NCI-H226 (cell line): Measurements from ENCODE around the gene GRWD1.

Source experiments
- DNase-seq: peaks from one replicate; pipeline ENCODE4 v3.0.0-alpha.2; 2015

Gene GRWD1

DNA sequence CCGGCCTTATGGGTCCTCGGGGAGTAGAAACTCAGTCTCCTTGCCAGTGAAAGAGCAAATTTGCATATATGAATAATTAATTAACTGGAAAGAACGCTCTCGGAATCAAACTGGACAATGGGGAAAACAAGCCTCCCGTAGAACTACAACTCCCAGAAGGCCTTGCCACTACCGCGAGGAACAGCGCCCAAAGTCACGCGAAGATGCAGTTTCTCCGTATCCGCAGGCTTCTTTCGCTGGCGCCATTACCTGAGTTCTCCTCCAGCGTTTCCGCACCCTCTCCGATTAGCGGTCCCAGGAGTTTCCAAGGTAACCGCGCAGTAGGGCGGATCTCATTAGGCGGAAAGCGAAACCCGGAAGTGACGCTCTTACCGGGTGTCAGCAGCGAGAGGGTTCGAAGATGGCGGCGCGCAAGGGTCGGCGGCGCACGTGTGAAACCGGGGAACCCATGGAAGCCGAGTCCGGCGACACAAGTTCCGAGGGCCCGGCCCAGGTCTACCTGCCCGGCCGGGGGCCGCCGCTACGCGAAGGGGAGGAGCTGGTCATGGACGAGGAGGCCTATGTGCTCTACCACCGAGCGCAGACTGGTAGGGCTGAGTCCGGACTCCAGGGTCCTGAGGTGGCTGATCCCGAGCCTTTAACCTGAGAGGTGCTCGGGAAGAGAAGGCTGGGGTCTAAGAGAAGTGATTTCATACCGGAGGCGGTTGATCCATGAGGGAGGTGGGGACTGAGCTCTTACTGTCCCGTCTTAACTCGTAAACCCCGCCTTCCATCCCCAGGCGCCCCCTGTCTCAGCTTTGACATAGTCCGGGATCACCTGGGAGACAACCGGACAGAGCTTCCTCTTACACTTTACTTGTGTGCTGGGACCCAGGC, at the start of gene GRWD1:
TSS of gene GRWD1 (plus strand) at position 378 of the 876 bp plus-strand sequence. CDS start at position 401, 23 bp downstream.
- peak; percentile 99 for DNase-seq

DNA sequence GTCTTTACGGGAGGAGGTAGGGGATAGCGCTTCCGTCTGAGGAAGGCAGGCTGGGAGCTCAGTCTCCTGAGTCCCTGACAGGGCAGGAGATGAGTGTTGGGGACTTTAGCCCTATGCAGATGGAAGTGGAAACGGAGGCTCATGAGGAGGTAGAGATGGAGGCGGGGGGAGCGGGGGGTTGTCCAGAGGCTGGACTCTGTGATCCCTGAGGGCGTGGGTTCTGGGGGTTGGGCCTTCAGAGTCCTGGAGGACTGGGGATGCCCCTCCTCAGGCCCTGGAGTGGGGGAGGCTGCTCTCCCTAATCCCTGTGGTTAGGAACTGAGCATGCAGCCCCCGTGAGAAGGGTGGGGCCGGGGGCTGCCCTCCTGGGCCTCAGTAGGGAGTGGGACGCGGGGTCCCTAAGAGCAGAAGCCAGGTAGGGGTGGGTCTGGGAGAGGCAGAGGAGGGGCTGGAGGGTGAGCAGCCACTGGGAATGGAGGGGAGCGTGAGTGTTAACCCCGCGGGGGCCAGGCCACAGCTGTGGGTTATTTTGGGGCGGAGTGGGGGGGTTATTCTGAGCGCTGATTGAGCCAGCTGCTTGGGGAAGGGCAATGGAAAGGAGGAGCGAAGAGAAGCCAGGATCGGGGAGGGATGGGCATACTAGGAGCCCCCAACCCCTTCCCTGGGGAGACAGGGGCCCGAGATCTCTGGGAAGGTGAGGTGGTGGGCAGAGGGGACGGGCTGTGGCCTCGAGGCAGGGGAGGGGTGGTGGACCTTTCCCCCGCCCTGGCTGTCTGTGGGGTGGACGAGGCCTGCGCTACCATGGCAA, 49.6 kb upstream of the GRWD1 start:
- no peak for DNase-seq

DNA sequence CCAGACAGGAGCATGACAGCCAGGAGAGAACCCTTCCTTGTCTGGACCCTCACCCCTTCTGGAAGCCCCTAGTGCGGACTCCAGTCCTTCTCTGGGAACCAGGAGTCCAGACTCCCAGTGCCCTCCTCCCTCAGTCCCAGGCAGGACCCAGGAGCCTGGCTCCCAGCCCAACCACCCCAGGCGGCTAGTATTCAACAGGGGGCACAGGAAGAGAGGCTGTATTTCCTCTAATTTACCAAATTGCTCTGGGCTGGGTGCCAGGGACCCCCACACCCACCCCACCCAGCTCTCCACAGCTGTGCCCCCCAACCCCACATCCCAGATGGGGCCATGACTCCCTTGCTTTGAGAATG, 49.0 kb upstream of the GRWD1 start:
- DNase-seq, result no peak

DNA sequence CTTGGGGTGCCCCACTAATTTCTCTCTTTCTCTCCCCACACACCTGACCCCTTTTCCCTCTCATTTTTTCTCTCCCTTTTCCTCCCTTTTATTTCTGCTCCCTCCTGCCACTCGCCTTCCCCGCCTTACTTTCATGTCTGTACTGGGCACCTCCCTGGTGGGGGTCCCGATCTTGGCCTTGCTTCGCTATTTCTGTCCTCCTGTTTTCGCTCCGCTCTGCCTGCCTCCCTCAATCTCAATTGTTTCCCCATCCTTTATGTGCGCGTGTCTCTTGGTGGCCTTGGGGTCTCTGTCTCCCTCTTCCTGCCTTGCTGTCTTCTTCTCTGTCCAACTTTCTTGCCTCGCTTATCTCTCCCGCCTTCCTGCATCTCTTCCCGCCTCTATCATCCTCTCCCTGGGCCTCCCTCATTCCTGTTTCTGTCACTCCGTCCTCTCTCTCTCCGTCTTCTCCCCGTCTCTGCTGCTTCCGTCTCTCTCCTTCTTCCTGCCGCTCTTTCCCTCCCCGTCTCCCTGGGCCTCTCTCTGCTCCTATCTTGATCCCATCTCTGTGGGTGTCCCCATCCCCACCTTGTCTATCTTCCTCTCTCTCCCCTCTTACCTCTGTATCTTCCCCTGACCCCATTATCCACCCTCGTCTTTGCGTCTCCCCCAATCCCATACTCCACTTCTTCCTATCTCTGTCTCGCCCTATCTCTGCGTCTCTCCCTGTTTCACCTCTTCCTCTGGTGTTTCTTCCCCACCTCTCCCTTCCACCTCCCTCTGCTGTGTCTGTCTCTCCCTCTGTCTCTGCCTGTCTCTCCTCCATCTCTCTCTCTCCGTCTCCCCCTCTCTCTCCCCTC, 48.3 kb upstream of the GRWD1 start:
- no peak for DNase-seq

DNA sequence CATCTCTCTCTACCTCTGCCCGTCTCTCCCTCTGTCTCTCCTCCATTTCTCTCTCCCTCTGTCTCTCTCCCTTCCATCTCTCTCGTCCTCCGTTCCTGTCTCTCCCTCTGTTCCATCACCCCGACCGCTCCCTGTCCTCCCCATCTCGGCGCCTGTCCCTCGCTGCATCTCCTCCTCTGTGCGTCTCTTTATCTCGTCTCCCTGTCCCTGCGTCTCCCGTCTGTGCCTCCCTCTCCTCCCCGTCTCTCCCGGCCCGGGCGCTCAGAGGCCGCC, 47.7 kb upstream of the GRWD1 start:
- no peak for DNase-seq

DNA sequence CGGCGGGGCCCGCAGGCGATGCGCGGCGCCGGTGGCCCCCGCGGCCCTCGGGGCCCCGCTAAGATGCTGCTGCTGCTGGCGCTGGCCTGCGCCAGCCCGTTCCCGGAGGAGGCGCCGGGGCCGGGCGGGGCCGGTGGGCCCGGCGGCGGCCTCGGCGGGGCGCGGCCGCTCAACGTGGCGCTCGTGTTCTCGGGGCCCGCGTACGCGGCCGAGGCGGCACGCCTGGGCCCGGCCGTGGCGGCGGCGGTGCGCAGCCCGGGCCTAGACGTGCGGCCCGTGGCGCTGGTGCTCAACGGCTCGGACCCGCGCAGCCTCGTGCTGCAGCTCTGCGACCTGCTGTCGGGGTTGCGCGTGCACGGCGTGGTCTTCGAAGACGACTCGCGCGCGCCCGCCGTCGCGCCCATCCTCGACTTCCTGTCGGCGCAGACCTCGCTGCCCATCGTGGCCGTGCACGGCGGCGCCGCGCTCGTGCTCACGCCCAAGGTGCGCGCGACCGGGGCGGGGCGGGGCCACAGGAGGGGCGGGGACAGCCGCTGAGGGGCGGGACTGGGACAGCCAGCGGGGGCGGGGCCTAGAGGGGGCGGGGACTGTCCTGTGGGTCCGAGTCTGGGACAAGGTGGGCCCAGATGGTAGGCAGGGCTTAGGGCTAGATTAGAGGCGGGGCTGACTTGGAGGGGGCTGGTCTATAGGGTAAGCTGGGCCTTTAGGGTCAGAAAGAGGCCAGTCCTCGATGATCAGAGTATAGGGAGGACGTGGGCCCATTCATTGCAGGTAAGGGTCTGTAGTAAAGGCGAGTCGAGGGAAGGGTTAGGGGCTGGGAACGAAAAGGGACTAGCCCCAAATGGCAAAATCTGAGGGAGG, 47.2 kb upstream of the GRWD1 start:
- no peak for DNase-seq

DNA sequence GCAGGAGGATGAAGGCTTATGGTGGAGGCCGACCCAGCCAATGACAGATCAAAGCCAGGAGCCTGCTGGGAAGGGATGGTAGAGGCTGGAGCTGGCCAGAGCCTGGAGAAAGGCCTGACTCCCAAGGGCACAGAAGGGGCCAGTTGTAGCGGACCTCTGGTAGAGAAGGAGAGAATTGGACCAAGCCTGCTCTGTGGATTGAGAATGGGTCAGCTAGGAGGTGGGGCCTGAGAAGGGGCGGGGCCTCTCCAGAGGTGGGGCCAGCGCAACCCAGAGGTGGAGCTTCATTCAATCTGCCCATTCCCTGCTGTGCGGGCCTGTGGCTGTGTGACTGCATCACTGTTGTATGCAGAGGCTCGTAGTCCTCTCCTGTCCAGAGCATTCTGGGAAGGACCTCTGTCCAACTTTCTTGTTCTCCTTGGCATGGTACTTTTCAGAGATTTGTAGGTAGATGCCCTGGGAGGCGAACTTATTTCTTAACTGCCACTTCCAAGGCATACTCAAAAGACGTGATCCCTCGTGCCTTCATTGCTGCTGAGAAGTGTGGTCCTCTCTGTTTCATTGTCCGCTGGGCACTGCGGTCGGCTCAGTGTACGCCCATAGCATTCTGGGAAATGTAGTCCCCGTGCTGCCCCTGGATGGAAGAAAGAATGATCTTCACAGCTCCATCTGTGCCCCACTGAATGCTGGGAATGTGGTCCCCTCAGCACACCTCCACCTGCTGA, 45.6 kb upstream of the GRWD1 start:
- peak; percentile 66 for DNase-seq

DNA sequence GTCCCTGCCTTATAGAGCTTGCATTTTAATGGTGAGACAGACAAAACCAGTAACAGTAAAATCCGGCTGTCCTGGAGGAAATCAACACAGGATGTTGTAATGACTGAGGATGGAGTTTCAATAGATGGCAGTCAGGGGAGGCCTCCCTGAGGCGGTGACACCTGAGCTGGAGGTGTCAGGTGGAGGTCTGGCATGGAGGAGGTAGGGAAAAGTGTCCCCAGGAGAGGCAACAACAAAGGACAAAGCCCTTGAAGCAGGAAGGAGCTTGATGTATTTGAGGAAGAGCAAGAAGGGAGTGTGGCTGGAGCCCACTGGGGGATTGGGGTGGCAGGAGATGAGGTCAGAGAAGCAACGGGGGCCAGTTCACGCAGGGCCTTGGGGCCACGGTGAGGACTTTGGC, 44.5 kb upstream of the GRWD1 start:
- DNase-seq, result no peak

DNA sequence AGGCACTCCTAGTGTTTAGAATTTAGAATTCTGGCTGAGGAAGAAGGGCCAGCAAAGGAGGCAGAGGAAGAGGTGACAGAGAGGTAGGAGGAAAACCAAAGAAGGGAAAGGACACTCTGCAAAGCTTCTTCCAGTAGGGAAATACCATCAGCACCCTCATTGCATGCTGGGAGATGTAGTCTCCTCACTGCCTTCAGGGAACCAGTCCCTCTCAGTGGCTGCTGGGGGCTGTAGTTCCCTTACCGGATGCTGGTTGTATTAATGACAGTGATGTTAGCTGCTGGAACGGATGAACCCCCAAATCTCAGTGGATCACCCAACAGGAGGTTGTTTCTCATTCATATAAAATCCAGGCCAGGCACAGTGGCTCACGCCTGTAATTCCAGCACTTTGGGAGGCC, 42.2 kb upstream of the GRWD1 start:
- DNase-seq, result peak; percentile 60

DNA sequence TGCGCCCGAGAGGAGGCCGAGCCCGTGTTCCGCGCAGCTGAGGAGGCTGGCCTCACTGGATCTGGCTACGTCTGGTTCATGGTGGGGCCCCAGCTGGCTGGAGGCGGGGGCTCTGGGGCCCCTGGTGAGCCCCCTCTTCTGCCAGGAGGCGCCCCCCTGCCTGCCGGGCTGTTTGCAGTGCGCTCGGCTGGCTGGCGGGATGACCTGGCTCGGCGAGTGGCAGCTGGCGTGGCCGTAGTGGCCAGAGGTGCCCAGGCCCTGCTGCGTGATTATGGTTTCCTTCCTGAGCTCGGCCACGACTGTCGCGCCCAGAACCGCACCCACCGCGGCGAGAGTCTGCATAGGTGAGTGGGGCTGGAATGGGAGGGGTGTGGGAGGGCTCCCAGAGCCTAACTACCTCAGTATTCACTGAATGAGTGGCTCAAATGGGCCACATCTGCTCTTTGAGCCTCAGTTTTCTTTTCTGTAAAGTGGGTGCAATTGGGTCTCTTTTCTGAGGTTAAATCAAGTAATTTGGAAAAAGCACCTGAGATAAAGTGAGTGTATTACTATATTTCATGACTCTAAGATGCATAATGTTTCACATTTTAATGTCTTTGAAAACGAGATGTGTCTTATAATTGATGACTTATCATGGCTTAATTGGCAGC, 40.6 kb upstream of the GRWD1 start:
- no peak for DNase-seq

DNA sequence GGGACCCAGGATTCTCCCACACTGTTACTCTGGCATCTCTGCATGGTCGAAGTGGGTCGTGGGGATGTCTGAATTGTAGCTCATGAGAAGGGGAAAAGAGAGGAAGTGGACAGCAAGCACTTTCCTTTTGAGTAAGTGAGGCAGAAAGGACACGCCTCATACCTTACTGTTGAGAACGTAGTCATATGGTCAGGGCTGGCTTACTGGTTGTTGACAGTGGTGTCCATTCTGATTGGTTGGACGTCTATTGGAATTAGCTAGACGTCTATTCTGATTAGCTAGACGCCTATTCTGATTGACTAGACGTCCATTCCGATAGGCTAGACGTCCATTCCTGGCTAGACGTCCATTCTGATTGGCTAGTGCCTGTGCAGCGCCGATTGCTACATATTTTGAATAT, 39.9 kb upstream of the GRWD1 start:
- DNase-seq, result peak; percentile 17

DNA sequence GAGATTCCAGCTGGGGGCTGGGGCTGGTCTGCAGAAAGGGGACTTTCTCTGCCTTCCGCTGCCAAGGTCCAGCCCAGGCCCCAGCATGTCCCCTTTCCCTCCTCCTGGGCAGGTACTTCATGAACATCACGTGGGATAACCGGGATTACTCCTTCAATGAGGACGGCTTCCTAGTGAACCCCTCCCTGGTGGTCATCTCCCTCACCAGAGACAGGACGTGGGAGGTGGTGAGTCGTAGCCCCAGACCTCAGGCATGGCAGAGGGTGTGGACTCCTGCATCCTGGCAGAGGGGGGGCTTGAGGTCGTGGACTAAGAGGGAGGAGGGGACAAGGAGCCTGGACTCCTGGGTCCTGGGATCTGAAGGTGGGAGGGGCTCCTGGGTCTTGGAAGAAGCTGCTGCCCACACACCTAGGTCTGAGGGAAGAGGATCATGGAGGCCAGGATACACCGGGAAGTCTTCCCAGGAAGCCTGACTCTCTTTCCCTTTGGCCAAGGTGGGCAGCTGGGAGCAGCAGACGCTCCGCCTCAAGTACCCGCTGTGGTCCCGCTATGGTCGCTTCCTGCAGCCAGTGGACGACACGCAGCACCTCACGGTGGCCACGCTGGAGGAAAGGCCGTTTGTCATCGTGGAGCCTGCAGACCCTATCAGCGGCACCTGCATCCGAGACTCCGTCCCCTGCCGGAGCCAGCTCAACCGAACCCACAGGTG, 31.8 kb upstream of the GRWD1 start:
- peak; percentile 56 for DNase-seq

DNA sequence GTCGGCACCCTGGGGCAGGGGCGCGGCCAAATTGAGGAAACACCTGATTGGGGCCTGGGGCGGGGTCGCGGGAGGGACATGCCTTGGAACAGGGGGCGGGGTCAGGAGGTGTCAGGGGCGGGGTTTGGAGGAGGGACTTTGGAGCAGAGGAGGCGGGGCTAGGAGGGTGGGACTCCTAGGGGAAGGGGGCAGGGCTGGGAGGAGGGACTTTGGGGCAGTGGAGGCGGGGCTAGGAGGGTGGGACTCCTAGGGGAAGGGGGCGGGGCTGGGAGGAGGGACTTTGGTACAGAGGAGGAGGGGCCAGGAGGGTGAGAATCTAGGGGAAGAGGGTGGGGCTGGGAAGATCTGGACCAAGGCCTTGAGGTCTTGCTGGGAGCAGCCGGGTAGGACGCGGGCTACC, 30.4 kb upstream of the GRWD1 start:
- peak; percentile 47 for DNase-seq

DNA sequence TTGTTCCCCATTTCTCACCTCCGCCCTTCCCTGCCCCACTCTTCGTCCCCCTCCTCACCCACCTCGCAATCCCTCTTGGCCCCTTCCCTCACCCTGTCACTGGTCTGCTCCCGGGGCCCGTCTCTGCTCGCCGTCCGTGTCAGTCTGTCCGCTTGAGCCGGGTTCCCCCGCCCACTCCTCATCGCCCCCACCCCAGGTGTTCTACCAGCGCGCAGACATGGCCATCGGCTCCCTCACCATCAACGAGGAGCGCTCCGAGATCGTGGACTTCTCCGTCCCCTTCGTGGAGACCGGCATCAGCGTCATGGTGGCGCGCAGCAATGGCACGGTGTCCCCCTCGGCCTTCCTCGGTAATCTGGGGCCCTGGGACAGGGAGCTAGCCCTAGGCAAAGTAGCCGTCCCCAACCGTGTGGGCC, 30.0 kb upstream of the GRWD1 start:
- DNase-seq, result no peak

DNA sequence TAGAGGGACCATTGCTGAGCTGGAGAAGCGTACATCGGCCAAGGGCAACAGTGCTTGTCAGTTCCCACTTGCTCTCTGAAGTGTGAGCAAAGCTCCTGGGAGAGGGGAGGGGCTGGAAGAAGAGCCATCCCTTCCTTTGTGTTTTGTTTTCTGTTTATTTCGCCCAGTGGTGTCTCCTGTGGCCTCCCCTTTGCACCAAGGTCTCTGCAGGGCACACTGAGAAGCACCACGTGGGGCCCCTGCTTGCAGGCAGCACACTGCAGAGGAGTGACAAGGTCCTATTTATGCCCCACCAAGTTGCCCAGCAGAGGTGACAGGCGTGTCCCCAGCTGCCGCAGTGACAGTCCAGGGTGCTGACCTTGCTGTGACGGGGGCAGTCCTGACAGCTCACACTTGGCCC, 28.4 kb upstream of the GRWD1 start:
- no peak for DNase-seq

DNA sequence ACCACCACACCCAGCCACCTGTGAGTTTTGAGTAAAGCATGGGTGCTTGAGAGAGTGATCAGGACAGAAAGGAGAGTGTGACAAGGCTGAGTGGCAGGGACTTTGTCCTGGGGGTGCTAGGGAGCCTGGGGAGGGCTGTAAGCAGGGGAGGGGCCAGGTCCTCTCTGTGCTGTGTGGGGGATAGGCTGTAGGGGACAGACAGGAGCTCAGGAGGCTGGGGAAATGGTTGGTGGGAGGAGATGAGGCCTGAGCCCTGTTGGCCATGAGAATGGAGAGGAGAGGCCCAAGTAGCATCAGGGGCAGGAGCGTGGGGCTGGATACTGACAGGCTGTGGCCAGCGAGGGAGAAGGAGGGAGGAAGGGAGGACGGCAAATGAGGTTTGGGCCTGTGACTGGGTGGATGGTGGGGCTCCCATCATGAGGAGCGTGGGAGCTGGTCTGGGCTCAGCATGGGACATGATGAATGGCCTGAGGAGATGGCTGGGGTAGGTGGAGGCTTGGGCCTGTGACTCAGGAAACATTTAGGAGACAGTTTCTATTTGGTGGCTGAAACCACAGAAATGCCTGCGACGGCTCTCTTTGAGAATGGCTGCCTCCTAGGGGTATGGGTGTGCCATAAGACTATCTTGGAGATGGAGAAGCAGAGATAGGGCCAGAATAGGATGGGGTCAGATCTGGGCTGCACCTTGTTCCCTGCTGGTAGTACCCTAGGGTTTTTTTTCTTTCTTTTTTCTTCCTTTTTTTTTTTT, 27.3 kb upstream of the GRWD1 start:
- DNase-seq, result peak; percentile 49

DNA sequence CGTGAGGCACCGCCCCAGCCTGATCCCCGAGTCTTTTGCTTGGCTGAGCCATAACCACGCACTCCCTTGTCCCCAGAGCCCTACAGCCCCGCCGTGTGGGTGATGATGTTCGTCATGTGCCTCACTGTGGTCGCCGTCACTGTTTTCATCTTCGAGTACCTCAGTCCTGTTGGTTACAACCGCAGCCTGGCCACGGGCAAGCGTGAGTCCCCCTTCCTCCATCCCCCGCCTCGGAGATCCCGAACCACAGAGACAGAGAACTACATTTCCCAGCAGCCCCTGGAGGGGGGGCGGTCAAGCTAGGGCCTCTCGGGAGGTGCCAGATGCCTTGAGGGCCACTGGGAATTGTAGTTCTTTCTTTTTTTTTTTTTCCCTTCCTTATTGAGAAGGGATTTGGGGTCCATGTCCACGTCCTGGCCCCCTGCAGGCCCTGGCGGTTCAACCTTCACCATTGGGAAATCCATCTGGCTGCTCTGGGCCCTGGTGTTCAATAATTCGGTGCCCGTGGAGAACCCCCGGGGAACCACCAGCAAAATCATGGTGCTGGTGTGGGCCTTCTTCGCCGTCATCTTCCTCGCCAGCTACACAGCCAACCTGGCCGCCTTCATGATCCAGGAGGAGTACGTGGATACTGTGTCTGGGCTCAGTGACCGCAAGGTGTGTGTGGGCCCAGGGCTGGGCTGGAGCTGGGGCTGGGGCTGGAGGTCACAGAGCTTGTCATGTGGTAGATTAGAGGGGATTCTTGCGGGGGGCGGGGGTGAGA, 26.4 kb upstream of the GRWD1 start:
- no peak for DNase-seq

DNA sequence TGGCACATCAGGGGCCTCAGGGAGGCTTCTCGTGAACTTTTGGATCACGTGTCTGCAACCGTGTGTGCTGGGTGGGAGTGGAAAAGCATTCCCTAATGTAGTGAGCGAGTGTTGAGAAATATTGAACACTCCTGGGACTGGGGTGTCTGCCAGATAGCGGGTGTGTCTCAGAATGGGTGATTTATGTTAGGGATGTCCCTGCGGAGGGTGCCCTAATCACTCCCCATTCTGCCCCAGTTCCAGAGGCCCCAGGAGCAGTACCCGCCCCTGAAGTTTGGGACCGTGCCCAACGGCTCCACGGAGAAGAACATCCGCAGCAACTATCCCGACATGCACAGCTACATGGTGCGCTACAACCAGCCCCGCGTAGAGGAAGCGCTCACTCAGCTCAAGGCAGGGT, 24.2 kb upstream of the GRWD1 start:
- DNase-seq, result peak; percentile 51

DNA sequence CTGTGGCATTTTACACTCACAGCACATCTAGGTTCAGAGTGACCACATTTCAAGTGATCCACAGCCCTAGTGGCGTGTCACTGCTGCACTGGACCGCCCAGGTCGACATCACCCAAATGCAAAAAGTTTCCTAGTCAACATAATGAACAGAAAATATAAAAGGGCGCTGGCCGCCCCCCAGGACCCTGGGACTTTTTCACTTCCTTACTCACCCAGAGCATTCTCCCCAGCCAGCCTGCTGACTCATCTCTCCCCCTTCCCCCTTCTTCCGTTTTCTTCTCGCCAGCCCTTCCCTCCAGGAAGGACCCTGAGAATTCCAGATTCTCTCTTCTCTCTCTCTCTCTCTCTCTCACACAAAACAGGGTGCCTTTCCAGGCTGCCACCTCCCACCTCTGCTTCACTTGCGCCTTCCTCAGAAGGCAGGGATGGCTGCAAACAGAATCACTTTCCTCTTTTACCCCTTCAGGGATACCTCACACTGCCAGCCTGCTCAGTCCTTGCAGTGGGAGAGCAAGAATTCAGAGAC, 21.0 kb upstream of the GRWD1 start:
- DNase-seq, result peak; percentile 40
